Measurements from ENCODE around the gene OR52D1.
A peak's percentile ranks its signal among the peaks of the same experiment; 100 is the strongest.

Gene OR52D1

DNA sequence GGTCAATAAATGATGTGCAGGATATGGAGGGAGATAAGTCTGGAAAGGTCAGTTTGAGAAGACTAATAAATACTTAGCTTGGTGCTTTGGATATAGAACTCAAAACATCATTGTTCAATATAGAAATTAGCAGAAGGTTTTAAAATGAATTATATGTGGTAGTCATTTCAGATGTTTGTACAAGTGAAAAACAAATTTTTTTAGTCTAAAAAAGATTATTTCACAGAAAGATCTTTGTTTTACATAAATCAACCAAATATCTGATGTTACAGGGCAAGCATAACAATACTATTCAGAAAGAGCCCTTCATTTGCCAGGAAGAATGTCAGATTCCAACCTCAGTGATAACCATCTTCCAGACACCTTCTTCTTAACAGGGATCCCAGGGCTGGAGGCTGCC is at the start of gene OR52D1:
OR52D1 (plus strand) TSS at position 301 of the 400 bp plus-strand sequence; CDS start at position 323, 22 bp downstream.
- Mint-ChIP-seq H3K36me3 (no peaks in the 10 kb centered on the region), H3K27ac (no peak within 1 kb of the TSS), H3K4me1 (peaks cover 1 to 6% of the 10 kb centered on the region in 2 donors), H3K9me3 (no peaks in the 10 kb centered on the region), H3K4me3 (no peak within 1 kb of the TSS), H3K27me3 (peaks cover 0 to 9% of the 10 kb centered on the region in 2 donors)
- no peak for DNase-seq
- no peak for ATAC-seq (replicated peaks)

DNA sequence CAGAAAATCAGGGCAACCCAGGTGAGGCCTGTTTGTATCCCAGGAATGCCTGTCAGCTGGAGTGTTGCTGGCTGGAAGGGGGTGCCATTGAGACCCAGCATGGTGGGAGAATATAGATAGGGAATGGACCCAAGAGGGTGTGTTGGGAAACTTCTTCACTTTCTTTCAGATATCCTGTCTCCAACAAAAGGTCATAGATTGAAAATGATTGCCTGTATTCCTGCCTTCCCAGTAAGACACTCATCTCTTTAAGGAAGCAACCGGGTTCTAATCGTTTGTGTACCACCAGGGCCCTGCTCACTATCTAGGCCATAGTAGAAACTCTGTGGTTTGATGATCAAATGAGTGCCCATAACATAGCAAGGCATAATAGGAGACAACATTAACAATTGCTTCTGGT is 47.1 kb upstream of the OR52D1 start, which contains the start of gene OR51I1:
OR51I1 (minus strand) TSS at position 101 of the 400 bp plus-strand sequence; CDS start at position 101, 0 bp downstream.
- Mint-ChIP-seq H3K4me1 (no peaks in the 10 kb centered on the region), H3K27me3 (peaks cover 15 to 16% of the 10 kb centered on the region in 2 donors), H3K4me3 (no peak within 1 kb of the TSS), H3K36me3 (no peaks in the 10 kb centered on the region), H3K9me3 (peaks cover 0 to 7% of the 10 kb centered on the region in 2 donors), H3K27ac (no peak within 1 kb of the TSS)
- no peak for DNase-seq
- ATAC-seq (replicated peaks), result no peak

DNA sequence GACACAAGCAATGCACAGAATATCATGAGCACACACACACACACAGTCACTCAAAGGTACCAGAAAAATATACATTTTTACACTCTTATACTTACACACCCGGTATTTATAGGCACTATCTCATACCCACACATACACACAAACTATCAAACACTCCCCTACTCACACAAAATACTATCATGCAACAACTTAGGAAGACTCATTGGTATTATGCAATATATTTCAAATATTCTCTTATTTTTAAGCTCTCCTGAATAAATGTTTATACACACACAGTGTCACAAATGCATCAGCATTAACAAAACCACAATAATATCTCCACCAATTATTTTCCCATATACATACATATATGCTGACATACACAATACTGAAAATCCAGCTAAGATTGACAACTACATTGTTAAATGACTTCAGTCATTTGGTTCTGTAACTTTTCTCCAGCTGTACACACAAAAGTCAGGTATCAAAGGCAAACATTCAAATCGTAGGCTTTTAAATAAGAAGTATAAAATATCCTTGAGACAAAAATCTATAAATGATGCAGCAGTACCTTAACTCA is 44.6 kb upstream of the OR52D1 start:
- Mint-ChIP-seq H3K9me3 (peaks cover 0 to 7% of the 10 kb centered on the region in 2 donors), H3K27ac (no peak overlapping the region)

DNA sequence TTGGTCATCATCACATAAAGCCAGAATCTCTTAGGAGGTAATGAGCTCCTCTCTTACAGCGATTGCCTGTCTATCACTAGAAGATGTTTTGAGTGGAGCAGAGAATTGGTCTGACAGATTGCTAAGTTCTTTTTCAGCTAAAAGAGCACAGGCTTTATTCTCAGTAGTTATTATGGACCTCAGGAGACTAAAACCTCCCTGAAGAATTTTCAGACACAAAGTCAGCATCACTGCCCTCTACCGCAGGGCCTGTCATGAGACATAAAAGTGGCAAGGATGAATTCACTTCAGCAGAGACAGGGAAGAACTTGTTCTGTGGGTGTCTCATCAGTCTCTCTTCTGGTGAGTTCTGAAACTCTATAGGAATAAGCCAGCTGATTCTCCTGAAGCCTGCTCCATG is 39.5 kb upstream of the OR52D1 start, which contains the start of gene OR51I2:
OR51I2 (plus strand) TSS at position 301 of the 400 bp plus-strand sequence. CDS start 4,166 bp downstream, outside the sequence.
- H3K4me1 Mint-ChIP-seq, result no peaks in the 10 kb centered on the region
- no peaks in the 10 kb centered on the region for H3K9me3 Mint-ChIP-seq
- H3K4me3 Mint-ChIP-seq, result no peak within 1 kb of the TSS
- DNase-seq (no peak), ATAC-seq (replicated peaks) (no peak)
- H3K36me3 Mint-ChIP-seq, result no peaks in the 10 kb centered on the region
- peaks cover 9 to 12% of the 10 kb centered on the region in 2 donors for H3K27me3 Mint-ChIP-seq
- no peak within 1 kb of the TSS for H3K27ac Mint-ChIP-seq

More for the DNA sequence above, 44.6 kb upstream of the OR52D1 start:
- ATAC-seq (replicated peaks), result no peak
- Mint-ChIP-seq H3K4me3 (no peak overlapping the region), H3K36me3 (no peaks in the 10 kb centered on the region), H3K27me3 (peaks cover 19 to 20% of the 10 kb centered on the region in 2 donors), H3K4me1 (no peaks in the 10 kb centered on the region)
- no peak for DNase-seq

DNA sequence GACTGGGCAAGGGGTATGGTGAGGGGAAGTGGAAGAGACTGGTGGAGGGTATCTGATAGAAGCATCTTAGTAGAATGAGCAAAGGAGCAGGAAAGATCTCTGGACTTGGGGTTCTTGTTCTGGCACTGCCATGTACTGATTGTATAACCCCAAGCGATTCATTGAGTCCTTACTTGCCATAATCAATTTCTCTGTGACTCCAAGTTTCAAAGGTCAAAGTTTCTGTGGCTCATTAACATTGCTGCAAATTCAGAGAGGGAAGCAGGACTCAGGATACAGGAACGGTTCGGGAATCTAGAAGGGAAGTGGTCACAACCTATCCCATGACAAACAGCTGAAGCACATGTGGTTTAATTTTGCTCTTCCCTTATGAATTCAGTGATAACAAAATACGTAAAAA is 39.1 kb upstream of the OR52D1 start:
- Mint-ChIP-seq H3K36me3 (no peaks in the 10 kb centered on the region), H3K9me3 (no peaks in the 10 kb centered on the region), H3K27me3 (peaks cover 10 to 13% of the 10 kb centered on the region in 2 donors), H3K4me1 (no peaks in the 10 kb centered on the region), H3K4me3 (no peak overlapping the region), H3K27ac (no peak overlapping the region)
- no peak for DNase-seq
- no peak for ATAC-seq (replicated peaks)

DNA sequence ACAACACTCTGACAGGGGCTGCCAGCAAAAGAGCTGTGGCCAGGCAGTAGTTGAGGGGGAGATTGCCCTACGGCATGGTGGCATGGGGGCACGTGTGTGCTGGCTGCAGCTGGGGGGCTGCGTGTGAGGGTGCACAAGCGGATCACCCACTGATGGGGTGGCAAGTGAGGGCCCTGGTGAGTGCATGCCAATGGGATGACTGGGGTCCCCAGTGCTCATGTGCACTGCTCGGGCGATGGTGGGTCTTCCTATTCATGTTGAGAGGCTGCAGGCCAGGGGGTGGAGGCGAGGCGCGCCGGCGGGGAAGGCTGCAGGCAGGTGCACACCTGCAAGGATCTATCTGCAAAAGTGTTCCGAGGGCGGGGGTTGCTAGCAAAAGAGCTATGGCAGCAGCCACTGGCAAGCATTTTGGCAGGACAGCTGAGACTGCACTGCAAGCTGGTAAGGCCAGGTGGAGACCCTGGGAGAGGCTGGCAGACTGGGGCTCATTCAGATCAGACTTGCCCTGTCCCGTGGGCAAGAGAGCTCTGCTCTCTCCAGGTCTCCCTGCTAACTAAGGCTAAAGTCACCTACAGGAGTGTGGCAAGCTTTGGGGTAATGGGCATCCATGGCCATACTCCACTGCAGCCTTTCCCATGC is 27.4 kb upstream of the OR52D1 start:
- no peak overlapping the region for H3K4me3 Mint-ChIP-seq
- H3K27ac Mint-ChIP-seq, result no peak overlapping the region
- H3K4me1 Mint-ChIP-seq, result no peaks in the 10 kb centered on the region
- H3K36me3 Mint-ChIP-seq, result no peaks in the 10 kb centered on the region
- ATAC-seq (replicated peaks) (no peak), DNase-seq (no peak)
- peaks cover 8 to 11% of the 10 kb centered on the region in 2 donors for H3K27me3 Mint-ChIP-seq
- peaks cover 0 to 8% of the 10 kb centered on the region in 2 donors for H3K9me3 Mint-ChIP-seq

DNA sequence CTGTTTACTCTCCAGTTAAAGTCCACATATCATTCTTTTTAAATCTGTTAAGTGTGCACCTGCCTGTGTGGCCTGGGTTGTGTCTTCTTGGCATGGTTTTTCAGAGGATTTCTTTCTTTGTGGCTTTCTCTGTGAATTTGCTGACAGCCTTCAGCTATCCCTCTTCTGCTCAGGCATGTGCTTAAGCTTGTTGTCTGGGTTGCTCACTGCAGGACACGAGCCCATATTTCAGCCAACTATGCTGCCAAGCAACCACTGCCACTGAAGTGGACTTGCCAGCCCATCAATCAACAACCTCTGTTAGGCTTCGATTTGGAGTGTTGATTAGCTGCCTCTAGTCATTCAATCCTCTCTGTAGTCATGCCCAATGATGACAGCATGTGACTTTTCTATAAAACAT is 21.0 kb upstream of the OR52D1 start:
- Mint-ChIP-seq H3K9me3 (no peaks in the 10 kb centered on the region), H3K27ac (no peak overlapping the region), H3K27me3 (peaks cover 9 to 15% of the 10 kb centered on the region in 2 donors), H3K4me1 (no peaks in the 10 kb centered on the region), H3K4me3 (no peak overlapping the region), H3K36me3 (no peaks in the 10 kb centered on the region)
- DNase-seq (no peak), ATAC-seq (replicated peaks) (no peak)

DNA sequence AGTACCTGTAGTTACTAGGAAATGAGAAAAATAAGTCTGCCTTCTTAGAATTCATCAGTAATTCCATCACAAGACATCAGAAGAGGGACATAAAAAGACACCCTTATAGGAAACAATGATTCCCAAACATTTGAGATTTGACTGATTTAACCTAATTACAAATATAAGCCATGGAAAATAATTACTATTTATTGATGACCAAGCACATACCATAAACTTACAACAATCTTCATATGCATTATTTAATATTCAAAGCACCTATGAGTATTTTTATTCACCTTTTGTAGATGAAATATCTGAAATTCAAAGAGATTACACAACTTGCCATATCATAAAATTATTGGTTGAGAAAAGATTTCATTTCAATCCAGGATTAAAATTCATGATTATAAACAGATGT is 14.6 kb upstream of the OR52D1 start:
- Mint-ChIP-seq H3K27me3 (peaks cover 18 to 28% of the 10 kb centered on the region in 2 donors), H3K4me3 (no peak overlapping the region), H3K36me3 (no peaks in the 10 kb centered on the region), H3K27ac (no peak overlapping the region), H3K9me3 (no peaks in the 10 kb centered on the region), H3K4me1 (peaks cover 0 to 2% of the 10 kb centered on the region in 2 donors)
- ATAC-seq (replicated peaks), result peak in 1 of 2 donors; percentile 50
- DNase-seq, result no peak

DNA sequence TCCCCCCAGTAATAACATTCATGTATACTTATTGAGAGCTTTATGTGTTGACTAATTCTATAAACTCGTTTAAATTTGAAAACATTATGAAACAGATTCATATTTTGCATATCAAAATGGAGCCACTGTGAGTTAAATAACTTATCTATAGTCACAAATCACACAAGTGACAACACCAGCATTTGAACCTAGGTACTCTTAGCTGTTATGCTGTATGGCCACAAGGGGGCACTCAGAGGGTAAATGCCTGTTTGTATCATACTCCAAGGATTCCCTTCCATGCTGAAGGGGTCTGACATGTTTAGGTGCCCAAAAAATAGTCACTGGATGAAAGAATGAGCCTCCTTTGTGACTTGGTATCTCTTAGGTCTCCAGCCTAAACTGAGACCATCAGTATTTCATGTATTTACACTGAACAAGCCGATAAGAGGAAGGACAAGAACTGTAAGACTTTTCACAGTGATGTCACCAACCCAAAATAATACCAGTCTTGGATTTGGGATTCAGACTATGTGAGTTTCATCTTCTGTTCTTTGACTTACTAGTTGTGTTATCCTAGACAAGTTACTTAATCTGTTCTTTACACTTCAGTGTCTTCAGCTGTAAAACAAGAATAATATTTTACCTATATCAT is 12.2 kb upstream of the OR52D1 start:
- no peaks in the 10 kb centered on the region for H3K9me3 Mint-ChIP-seq
- no peaks in the 10 kb centered on the region for H3K36me3 Mint-ChIP-seq
- ATAC-seq (replicated peaks), result peak; percentile 42 to 64
- peaks cover 0 to 2% of the 10 kb centered on the region in 2 donors for H3K4me1 Mint-ChIP-seq
- peaks cover 18 to 23% of the 10 kb centered on the region in 2 donors for H3K27me3 Mint-ChIP-seq
- DNase-seq, result no peak
- H3K4me3 Mint-ChIP-seq, result no peak overlapping the region
- H3K27ac Mint-ChIP-seq, result no peak overlapping the region

DNA sequence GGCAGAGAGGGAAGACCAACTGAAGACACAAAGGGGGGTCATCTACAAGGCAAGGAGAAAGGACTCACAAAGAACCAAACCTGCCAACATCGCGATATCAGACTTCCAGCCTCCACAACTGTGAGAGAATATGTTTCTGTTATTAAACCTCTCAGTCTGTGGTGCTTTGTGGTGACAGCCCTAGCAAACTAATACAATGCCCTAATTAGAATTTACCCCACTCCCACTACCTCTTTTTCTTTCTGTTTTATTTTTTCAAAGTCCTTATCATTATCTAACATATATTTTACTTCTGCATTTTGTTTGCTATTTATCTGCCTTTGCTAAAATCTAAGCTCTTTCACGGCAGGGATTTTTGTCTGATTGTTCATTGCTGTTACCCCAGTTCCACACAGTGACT is 2.5 kb upstream of the OR52D1 start:
- H3K27ac Mint-ChIP-seq, result no peak overlapping the region
- H3K36me3 Mint-ChIP-seq, result no peaks in the 10 kb centered on the region
- DNase-seq (no peak), ATAC-seq (replicated peaks) (peak; percentile 67)
- H3K4me3 Mint-ChIP-seq, result peak overlapping the region in 1 of 2 donors; percentile 8
- H3K9me3 Mint-ChIP-seq, result no peaks in the 10 kb centered on the region
- peaks cover 1 to 6% of the 10 kb centered on the region in 2 donors for H3K4me1 Mint-ChIP-seq
- H3K27me3 Mint-ChIP-seq, result peaks cover 0 to 5% of the 10 kb centered on the region in 2 donors

DNA sequence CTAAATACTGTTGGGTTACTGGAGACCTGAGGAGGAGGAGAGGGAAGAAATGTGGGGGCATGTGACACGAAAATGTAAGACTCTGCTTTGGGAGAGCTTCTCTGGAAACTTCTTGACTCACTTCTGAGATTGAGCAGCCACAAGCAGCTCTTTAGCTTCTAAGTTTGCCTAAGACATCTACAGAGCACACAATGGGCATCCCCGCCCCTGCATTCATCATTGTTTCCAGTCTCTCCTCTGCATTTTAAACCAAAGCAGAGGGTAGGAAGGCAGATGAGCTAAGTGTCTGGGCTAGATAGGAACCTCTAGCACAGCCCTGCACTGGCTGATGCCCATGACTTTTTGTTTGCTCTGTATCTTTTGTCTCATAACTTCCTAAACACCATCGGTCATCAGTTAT is 2.1 kb upstream of the OR52D1 start:
- peak overlapping the region in 1 of 2 donors; percentile 8 for H3K4me3 Mint-ChIP-seq
- H3K36me3 Mint-ChIP-seq, result no peaks in the 10 kb centered on the region
- peaks cover 1 to 6% of the 10 kb centered on the region in 2 donors for H3K4me1 Mint-ChIP-seq
- ATAC-seq (replicated peaks) (peak; percentile 82 to 84), DNase-seq (no peak)
- peaks cover 0 to 9% of the 10 kb centered on the region in 2 donors for H3K27me3 Mint-ChIP-seq
- H3K27ac Mint-ChIP-seq, result no peak overlapping the region
- no peaks in the 10 kb centered on the region for H3K9me3 Mint-ChIP-seq

DNA sequence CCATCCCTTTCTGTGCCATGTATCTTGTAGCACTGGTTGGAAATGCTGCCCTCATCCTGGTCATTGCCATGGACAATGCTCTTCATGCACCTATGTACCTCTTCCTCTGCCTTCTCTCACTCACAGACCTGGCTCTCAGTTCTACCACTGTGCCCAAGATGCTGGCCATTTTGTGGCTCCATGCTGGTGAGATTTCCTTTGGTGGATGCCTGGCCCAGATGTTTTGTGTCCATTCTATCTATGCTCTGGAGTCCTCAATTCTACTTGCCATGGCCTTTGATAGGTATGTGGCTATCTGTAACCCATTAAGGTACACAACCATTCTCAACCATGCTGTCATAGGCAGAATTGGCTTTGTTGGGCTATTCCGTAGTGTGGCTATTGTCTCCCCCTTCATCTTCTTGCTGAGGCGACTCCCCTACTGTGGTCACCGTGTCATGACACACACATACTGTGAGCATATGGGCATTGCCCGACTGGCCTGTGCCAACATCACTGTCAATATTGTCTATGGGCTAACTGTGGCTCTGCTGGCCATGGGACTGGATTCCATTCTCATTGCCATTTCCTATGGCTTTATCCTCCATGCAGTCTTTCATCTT is 414 bp downstream of the OR52D1 start:
- H3K36me3 Mint-ChIP-seq, result no peaks in the 10 kb centered on the region
- H3K27ac Mint-ChIP-seq, result no peak overlapping the region
- H3K4me1 Mint-ChIP-seq, result peaks cover 1 to 6% of the 10 kb centered on the region in 2 donors
- H3K9me3 Mint-ChIP-seq, result no peaks in the 10 kb centered on the region
- peaks cover 0 to 6% of the 10 kb centered on the region in 2 donors for H3K27me3 Mint-ChIP-seq
- ATAC-seq (replicated peaks), result no peak
- no peak for DNase-seq
- no peak overlapping the region for H3K4me3 Mint-ChIP-seq

DNA sequence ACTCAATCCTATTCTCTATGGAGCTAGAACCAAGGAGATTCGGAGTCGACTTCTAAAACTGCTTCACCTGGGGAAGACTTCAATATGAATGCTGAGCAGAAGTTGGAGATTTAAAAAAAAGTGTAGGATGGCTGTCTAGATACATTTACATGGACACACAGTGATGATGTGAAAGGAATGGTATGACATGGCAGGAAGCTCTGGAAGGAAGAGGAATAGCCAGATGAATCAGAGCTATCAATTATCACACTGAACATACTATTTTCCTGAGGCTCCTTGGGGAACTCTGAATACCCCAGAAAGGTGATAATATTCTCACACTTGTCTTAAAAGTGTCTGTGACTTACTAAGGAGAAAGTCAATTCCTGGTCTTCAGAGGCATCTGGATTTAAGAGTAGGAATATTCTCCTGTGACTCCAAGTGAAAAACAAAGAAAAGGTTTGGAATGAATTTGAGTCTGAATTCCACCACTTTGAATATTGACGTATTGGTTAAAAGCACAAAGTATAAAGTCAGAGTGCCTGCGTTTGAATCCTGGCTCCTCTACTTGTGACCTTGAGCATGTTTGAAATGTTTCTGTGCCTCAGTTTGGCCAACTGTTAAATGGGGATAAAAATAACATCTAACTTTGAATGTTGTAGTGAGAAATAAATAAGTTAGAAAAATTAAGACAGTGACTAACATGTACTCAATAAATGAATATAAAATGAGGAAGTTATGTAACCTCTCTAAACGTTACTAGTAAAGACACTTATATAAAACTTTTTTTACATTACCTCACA is 1.3 kb downstream of the OR52D1 start:
- ATAC-seq (replicated peaks), result no peak
- Mint-ChIP-seq H3K9me3 (no peaks in the 10 kb centered on the region), H3K4me1 (peaks cover 1 to 6% of the 10 kb centered on the region in 2 donors), H3K36me3 (no peaks in the 10 kb centered on the region), H3K4me3 (no peak overlapping the region), H3K27me3 (peaks cover 0 to 4% of the 10 kb centered on the region in 2 donors), H3K27ac (no peak overlapping the region)
- DNase-seq, result no peak

DNA sequence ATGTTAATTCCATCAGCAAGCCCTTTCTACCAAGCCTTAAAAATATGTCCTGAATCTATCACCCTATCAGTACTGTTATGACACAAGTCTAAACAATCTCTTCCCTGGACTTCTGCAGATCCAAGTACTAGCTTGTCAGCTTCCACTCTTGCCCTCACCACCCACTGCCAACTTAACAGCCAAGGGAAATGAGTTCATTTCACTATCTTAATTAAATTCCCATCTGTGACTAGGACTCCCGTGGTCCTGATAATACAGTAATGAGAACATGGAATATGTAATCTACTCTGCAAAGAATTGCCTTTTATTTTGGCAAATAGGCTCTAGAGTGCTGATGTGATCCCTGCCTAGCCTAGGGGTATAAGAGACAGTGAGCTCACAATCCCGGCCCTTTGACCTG is 11.2 kb downstream of the OR52D1 start:
- no peak overlapping the region for H3K27ac Mint-ChIP-seq
- DNase-seq (no peak), ATAC-seq (replicated peaks) (no peak)
- no peaks in the 10 kb centered on the region for H3K36me3 Mint-ChIP-seq
- H3K4me3 Mint-ChIP-seq, result no peak overlapping the region
- H3K27me3 Mint-ChIP-seq, result peaks cover 9% of the 10 kb centered on the region in 2 donors
- H3K4me1 Mint-ChIP-seq, result peaks cover 2 to 9% of the 10 kb centered on the region in 2 donors
- H3K9me3 Mint-ChIP-seq, result no peaks in the 10 kb centered on the region

Data from stimulated activated naive B cell treated with anti-CD40 and anti-IgM and Interleukin-4, amounts not matched to agents 10 μg/mL and 1 μg/mL and 100 μg/mL, for 72 hours (primary cell).